ENCODE measurements around the gene SMG5.

GRCh38 chr1:156279837-156280236 lies 2.8 kb downstream of the SMG5 start:
- no peak for TF ChIP-seq CTCF (IDR thresholded peaks at IDR 0.05)
- TF ChIP-seq POLR2A (IDR thresholded peaks at IDR 0.05): no peak

All from thyroid gland (tissue), 4 donors.